AG09309 (cell line): ENCODE results near the gene CLASRP.
"Not testable (repeated sequence)": the region's sequence is repeated elsewhere in the genome, so short reads cannot be mapped to it uniquely, and the experiment has no call there.

Experiments used
- DNase-seq: peaks from one replicate; pipeline ENCODE4 v3.0.0-alpha.2; 2010; ENCODE audit warnings: low read depth
- H3K4me3 ChIP-seq: 2 replicates; pipeline ENCODE4 v1.5.1; 2011; ENCODE audit warnings: mild to moderate bottlenecking, low read depth, low read length, moderate library complexity; ENCODE audit not compliant: control insufficient read depth
- TF ChIP-seq, protein P1 (sequence below): IDR thresholded peaks from 2 replicates; pipeline ENCODE4 v1.5.1; 2011; ENCODE audit warnings: mild to moderate bottlenecking, low read depth, low read length, inconsistent platforms; ENCODE audit not compliant: insufficient read depth, control insufficient read depth; ENCODE audit errors: missing control alignments

Gene CLASRP

DNA sequence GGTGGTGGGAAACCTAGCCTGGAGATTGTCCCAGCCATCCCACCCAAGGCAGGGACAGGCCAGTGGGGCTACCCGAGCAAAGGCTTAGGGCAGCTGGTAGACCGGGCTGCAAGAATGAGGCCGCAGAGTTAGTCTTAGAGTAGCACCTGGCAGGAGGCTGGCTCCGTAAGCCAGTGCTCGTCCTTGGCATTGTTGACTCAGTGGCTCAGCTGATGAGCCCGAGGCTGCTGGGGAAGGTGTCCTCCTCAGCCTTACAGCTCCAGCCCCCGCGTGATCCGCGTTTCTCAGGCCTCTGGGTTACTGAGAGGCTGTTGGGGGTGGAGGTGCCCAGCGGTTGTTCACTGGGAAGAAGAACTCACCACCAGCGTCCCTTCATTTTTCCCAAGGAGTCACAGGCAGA lies 78.8 kb downstream of the CLASRP start:
- no peak overlapping the region for H3K4me3 ChIP-seq
- TF ChIP-seq, protein P1, sequence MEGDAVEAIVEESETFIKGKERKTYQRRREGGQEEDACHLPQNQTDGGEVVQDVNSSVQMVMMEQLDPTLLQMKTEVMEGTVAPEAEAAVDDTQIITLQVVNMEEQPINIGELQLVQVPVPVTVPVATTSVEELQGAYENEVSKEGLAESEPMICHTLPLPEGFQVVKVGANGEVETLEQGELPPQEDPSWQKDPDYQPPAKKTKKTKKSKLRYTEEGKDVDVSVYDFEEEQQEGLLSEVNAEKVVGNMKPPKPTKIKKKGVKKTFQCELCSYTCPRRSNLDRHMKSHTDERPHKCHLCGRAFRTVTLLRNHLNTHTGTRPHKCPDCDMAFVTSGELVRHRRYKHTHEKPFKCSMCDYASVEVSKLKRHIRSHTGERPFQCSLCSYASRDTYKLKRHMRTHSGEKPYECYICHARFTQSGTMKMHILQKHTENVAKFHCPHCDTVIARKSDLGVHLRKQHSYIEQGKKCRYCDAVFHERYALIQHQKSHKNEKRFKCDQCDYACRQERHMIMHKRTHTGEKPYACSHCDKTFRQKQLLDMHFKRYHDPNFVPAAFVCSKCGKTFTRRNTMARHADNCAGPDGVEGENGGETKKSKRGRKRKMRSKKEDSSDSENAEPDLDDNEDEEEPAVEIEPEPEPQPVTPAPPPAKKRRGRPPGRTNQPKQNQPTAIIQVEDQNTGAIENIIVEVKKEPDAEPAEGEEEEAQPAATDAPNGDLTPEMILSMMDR = no peak
- no peak for DNase-seq

GRCh38 chr19:45118106-45118505 lies 79.3 kb downstream of the CLASRP start:
- no peak overlapping the region for H3K4me3 ChIP-seq
- DNase-seq = no peak
- TF ChIP-seq, protein P1 = no peak

DNA sequence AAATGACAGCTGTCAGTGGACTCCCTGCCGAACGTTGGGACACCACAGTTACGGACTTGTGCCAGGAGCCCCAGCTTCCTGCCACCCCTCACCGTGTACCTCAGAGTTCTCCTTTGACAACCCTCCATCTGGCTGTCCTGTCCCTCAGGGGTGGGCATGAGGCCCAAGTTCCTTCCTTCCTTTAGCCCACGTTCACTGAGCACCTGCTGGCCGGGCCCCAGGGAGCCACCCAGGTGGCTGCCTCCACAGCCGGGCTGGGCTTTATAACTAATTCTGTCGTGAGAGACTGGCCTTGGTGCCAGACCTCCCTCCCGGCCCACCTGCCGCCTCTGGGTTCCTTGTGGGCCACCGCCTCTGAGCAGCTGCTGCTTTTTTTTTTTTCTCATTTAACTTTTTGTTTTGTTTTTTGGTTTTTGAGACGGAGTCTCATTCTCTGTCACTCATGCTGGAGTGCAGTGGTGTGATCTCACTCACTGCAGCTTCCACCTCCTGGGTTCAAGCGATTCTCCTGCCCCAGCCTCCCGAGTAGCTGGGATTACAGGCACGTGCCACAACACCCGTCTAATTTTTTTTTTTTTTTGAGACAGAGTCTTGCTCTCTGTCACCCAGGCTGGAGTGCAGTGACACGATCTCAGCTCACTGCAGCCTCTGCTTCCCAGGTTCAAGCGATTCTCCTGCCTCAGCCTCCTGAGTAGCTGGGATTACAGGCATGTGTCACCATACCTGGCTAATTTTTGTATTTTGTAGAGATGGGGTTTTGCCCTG lies 79.9 kb downstream of the CLASRP start:
- not testable (repeated sequence) for H3K4me3 ChIP-seq, DNase-seq

DNA sequence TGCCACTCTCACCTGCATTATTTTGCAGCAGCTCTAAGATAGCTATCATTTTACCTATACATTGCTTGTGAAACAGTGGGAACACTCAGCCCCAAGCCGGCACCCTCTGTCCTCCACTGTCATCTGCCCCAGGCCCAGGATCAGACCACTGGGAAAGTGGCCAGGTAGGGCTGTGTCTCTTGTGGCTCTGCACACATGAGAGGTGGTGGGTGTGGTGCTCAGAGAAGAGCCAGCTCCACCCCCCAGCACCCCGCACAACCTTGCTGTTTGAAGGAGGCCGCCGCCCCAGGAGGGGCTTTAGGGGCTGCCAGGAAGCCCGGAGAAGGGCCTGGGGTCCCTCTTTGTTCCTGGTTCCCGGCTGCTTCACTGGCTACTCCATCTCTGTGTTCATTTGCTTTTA lies 80.7 kb downstream of the CLASRP start:
- DNase-seq = no peak
- H3K4me3 ChIP-seq = no peak overlapping the region
- TF ChIP-seq, protein P1 = no peak
